ENCODE data around the gene ECM2. TPM values are rescaled to one million over a fixed set of nuclear protein-coding genes. Genes with fewer than 3 reads are reported as not detected.

ECM2 gene
- total RNA-seq, 2 donors from 2014 or later = 14.4 to 17.6 TPM

DNA sequence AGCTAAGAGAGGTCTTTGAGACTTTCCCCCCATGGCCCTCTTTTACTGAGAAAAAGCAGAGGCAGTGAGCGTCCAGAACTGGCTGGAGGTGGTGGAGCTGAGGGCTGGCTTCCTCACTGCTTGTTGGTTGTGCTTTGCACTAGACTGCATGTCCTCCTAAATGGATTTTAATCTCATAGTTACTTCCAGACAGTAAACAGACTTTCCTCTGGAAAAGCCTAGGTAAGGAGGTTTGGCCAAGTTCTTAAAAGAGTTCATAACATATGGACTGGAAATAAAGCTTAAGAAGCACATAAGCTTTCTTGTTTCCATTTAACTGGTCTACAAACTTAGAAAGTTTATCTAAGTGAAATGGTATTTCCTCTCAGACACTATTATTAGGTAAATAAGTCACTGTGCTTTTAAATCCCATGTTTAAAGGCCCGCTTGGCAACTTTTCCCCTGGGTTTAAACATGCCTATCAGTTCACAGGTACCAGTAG is 55.5 kb downstream of the ECM2 start:
- peak in 1 of 2 donors; percentile 46 for ATAC-seq
- DNase-seq = no peak
- intact Hi-C loops (cut with DNase I) = no loop called here

DNA sequence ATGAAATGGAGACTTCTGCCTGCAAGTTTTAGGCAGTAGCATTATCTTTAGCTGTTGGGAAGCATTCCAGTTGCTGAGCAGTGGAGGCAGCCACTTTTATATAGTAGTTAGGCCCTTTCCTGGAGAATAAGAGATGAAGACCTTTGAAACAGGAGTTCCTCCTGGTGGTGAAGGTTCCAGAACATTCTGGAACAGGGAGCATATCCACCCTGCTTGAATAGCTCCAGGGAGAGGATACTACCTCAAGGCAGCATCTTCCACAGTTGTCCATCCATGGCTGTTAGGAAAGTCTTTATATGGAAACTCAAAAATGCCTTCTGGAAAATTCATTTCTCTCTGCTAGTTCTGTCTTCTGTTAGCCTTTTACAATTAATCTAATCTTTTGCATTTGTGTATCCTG is 56.4 kb downstream of the ECM2 start:
- ATAC-seq = no peak
- DNase-seq = no peak

DNA sequence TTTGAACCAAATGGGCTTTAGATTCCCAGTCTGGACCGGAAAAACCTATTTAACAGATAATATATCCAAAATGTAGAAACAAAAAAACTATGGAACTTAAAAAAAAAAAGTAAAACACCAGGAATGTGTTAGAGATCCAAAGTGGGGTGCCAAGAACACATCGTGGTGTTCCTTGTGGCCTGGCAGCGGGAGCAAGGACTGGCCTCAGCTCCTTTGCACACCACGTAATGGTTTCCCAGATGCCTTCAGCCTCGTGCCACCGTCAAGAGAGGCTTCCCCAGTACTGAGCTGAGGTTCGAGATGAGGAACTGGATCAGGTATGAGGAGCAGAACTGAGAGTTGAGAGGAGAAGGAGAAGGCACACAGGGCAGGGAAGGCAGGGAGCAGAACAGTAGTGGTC is 57.0 kb downstream of the ECM2 start:
- intact Hi-C loops (cut with DNase I) = no loop called here
- ATAC-seq (peak in 1 of 2 donors; percentile 46), DNase-seq (no peak)

More for the DNA sequence above, 56.4 kb downstream of the ECM2 start:
- intact Hi-C loops (cut with DNase I) = no loop called here

DNA sequence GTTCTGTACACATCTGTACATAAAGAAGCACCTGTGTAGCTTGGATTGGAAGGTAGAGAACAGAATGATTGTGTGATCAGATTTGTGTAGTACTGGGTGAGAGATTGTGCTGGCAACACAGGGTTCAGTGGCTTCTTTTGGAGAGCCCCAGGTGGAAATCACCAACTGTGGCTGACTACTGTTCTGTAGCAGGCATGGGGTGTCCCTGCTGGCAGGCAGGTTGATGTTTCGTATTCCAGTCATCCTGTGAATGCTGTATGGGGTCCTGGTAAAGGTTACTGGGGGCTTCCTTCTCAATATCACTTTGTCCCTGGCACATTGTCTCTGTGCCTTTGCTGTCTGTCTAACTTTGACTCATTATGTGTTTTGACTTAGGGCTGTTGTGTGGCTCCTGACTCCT is 58.8 kb downstream of the ECM2 start:
- no peak for DNase-seq
- intact Hi-C loops (cut with DNase I) = no loop called here

DNA sequence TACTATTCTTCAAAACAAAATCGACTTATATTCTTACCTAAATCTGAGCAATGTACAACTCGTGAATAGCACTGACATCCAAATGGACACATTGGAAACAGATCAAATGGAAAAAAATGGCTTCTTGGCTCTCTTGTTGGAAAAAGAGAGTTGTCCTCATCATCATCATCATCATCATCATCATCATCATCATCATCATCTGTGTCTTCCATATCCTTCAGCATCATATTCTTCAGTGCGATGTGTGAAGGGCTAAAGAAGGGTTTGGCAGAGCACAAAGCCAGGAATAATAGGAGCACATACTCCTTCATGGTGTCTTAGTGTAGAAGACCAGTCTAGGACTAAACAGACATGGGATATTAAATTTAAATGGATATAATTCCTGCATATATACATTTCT is 61.2 kb downstream of the ECM2 start:
- intact Hi-C loops (cut with DNase I) = no loop called here
- no peak for DNase-seq
- ATAC-seq = no peak

More for the DNA sequence above, 58.8 kb downstream of the ECM2 start:
- ATAC-seq = no peak

- ATAC-seq (no peak), DNase-seq (no peak)
- intact Hi-C loops (cut with DNase I) = loop anchor here in 1 of 2 donors (10.0 kb wide), 1 partner anchor 77 kb away; no protein-coding TSS in a partner anchor
These were observed 67.6 kb downstream of the ECM2 start for GRCh38 chr9:92468206-92468605.

- DNase-seq (no peak), ATAC-seq (no peak)
- intact Hi-C loops (cut with DNase I) = loop anchor here in 1 of 2 donors (10.0 kb wide), 1 partner anchor 77 kb away; no protein-coding TSS in a partner anchor
These were observed 68.3 kb downstream of the ECM2 start for GRCh38 chr9:92467511-92467910.

DNA sequence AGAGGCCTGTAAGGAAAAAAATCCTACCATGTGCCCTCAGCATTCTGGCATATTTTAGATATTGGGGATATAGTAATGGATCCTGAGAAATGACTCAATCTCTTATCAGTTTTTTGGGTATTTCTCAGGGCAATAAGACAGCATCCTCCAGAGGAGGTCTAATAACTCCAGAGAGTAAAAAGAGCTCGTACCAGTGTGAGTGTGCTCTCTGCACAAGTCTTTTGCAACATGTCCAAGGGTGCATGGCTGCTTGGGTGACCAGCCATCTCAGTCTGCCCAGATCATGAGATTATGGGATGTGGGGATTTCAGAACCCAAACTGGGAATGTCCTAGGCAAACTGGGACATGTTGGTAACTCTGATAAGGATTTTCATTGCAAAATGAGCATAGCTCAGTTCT is 68.7 kb downstream of the ECM2 start:
- intact Hi-C loops (cut with DNase I) = loop anchor here in 1 of 2 donors (10.0 kb wide), 1 partner anchor 78 kb away; no protein-coding TSS in a partner anchor
- no peak for DNase-seq
- ATAC-seq = no peak

DNA sequence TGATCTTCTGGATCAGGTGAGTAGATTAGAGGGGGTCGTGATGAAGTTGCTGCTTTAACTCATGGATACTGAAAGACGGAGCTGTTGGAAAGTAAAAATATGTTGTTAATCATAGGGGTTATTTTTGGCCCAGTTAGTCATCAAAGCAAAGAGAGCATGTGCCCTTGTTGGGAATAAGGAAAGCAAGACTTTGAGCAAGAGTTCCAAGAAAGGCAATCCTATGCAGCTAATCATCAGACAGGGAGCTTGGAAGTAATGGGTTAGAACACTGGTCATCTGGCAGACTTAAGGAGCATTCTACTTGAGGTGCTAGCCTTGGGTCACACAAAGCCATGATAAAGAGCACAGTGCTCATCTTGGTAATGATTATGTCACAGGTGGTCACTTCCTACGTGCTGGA is 71.8 kb downstream of the ECM2 start:
- intact Hi-C loops (cut with DNase I) = loop anchor here in 1 of 2 donors (10.0 kb wide), 1 partner anchor 81 kb away; no protein-coding TSS in a partner anchor
- no peak for DNase-seq
- ATAC-seq = peak; percentile 78 to 92

GRCh38 chr9:92463387-92463786 is 72.4 kb downstream of the ECM2 start:
- no peak for ATAC-seq
- no peak for DNase-seq
- intact Hi-C loops (cut with DNase I) = loop anchor here in 1 of 2 donors (10.0 kb wide), 1 partner anchor 81 kb away; no protein-coding TSS in a partner anchor

GRCh38 chr9:92457576-92457975 is 78.2 kb downstream of the ECM2 start:
- DNase-seq = no peak
- intact Hi-C loops (cut with DNase I) = no loop called here
- ATAC-seq = no peak

- no peak for ATAC-seq
- intact Hi-C loops (cut with DNase I) = no loop called here
These were observed 80.6 kb downstream of the ECM2 start for GRCh38 chr9:92455217-92455616.

GRCh38 chr9:92446536-92446935 is 89.3 kb downstream of the ECM2 start:
- DNase-seq = no peak
- ATAC-seq = no peak
- intact Hi-C loops (cut with DNase I) = no loop called here

More at GRCh38 chr9:92455217-92455616, 80.6 kb downstream of the ECM2 start:
- DNase-seq = no peak

Small RNA genes lying within 50 kb of the gene (microRNA-seq; reads per million reads assigned to microRNA genes)
- gene MIR4670 = 0 to 0.20 reads per million in 2 donors

Other genes with a start within 250 kb of the ECM2 start
- 10 to 100 TPM; 50.4 to 73.3 TPM for gene IARS1, start 242.3 kb downstream of the ECM2 start, total RNA-seq
- gene NOL8, start 210.6 kb downstream of the ECM2 start, total RNA-seq = 10 to 100 TPM; 13.3 to 17.6 TPM
- 1 to 10 TPM; 1.9 to 3.2 TPM for gene CENPP, start 210.0 kb downstream of the ECM2 start, total RNA-seq
- gene OGN, start 131.4 kb downstream of the ECM2 start, total RNA-seq = 10 to 100 TPM; 17.4 to 25.6 TPM
- 1 to 10 TPM; 5.8 to 8.5 TPM for gene OMD, start 111.5 kb downstream of the ECM2 start, total RNA-seq
- 1 to 10 TPM; 7.9 to 8.8 TPM for gene ASPN, start 53.5 kb downstream of the ECM2 start, total RNA-seq
- gene IPPK, start 134.1 kb upstream of the ECM2 start, total RNA-seq = 10 to 100 TPM in 1 of 2 donors, 1 to 10 TPM in 1; 6.1 to 19.6 TPM
- 10 to 100 TPM; 31.0 to 36.6 TPM for gene BICD2, start 228.8 kb upstream of the ECM2 start, total RNA-seq

Measured in left cardiac atrium (tissue), 4 donors.